ENCODE data around the gene LURAP1L.

Gene LURAP1L

DNA sequence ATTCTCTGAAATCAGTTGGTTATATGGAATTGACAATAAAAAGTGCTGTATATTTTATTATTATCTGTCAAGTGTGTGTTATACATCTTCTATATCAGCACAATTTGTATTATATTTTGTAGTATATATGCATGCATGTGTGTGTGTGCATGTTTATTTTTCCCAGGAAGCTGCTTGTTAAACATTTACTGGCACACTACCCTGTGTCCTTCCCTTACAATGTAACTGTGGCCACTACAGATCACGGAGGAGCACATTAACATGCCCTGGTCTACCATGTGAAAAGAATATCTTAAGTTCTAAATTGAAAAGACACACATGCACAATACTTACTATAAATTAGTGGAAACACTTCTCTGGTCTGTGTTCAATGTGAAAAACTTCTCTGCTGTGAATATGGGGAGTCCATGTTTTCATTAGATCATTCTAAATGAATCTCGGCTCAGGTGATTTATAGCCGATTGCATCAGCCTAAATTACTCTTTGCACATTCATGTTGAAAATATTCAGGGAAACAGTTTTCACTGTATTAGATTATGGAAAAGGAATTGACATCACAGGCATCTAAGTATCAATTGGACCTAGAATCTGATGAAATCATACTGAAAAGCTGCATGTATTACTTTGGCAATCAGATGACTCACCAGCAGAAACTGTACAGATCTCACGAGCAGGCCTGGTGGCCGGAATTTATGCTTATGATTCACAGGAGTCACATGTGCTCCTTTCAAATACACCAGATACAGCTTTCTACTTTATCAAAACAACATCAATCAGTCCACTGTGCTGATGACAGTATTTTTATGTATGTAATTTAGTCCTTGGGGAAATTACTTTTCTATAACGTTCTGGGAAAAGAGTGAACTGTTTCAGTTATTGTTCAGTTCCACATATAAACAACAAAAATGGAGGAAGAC lies 39.4 kb downstream of the LURAP1L start:
- DNase-seq: no peak

DNA sequence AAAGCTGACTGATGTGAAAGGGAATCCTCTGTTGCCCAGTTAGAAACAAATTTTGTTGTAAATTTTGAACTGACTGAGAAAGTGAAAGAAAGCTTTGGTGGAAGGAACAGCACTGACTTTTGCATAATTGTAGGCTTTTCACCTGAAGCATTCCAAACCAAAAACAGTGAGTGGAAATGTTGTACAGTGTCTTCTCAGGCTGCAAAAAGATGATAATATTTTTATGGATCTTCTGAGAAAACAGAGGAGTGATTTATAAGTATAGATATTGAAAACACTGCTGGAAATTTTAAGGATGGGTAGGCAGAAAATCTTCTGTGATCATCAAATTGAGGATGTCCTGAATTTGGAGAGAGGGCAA lies 40.0 kb downstream of the LURAP1L start:
- no peak for DNase-seq

DNA sequence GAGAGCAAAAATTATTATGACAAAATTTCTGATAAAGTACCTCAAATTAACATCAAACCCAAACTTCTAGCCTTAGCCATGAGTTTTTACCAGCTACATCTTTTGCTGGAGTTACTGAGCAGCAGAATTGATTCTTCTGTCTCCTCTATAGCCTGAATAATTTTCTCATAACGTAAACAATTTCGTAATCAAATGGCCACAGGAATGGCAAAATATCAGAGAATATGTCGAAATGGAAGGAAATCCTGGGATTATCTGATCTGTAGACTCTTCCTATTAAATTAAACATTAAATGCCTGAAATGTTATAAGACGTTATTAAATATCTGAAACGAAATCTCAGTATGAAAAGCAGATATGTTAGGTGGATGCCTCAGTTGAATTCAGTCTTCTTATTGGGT lies 41.1 kb downstream of the LURAP1L start:
- DNase-seq: no peak

DNA sequence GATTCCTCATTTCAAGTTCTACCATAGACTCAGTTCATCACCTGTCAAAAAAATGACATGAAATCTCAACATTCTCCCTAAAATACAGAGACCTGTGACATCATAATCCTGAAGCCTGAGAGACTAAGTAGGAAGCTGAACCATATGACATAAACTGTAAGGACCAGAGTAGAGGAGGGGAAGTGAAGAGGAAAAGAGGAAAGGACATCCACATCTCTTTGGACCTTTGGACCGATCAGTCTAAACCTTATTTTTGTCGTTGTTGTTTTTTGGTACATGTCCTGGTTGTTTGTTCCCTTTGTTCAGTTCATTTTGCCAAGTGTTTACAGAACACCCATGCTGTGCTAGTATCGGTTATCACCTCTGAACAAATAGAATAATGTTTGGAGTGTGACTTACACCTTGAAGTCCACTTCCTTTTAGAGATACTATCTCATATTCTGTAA lies 41.9 kb downstream of the LURAP1L start:
- DNase-seq: no peak

DNA sequence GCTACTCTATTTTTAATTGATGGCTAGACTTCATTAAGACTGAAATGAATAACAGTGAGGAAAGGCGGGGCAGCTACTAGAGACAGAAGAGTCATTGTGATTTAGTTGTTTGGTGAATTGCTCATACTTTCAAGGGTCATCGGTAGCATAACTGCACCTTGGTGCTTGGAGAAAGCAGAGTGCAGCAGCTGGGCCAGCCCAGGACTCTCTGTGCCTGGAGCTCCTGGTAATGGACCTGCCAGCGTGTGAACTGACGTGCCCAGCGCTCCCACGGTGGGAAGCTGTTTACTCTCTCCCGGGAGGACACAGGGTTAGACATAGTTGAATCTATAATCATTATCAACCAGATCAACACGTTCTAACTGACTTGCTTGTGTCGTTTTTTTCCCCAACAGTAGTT lies 42.9 kb downstream of the LURAP1L start:
- no peak for DNase-seq

DNA sequence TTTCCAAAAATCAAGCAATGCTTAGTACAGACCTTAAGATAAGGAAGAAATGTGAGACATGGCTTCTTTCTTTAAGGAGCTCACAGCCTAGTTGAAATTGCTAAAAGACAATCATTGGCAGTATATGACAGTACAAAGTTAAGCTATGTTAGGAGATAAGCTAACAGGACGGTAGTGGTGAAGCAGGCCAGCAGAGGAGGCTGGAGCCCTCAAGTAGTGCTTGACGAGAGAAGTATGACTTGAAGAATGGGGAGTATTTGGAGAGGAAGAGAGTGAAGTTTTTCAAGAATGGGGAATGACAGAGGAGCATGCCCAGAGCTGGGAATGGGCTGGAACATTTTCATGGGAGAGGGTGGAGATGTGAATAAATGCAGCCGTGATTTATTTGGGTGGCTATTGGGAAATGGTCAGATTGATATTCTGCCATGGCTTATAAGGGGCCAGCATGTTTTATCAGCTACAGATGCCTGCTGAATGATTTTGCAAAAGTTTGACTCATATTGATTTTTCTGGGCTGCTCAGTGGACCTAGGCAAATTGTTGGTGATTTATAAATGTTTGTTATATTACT lies 43.7 kb downstream of the LURAP1L start:
- DNase-seq: no peak

DNA sequence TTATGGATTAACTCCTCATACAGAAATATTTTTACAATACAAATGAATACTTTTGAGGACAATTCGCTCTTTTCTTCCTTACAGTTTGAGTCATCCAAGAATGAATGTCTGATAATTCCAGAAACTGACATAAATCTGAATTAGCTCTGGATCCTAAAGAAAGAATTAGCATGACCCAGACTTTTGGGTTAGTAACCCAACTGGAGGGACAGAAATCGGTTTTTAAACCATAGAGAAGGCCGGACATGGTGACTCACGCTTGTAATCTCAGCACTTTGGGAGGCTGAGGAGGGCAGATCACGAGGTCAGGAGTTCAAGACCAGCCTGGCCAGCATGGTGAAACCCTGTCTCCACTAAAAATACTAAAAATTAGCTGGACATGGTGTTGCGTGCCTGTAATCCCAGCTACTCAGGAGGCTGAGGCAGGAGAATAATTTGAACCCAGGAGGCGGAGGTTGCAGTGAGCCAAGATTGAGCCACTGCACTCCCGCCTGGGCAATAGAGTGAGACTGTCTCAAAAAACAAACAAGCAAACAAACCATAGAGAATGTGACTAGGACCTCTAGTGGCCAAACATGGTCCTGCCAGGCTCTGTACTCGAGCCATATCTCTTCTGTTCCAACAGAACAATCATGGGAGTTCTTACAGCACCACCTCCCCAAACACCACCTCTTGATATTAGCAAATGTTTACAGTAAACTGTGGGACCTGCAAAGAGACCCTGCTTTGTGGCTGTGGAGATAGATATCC lies 44.8 kb downstream of the LURAP1L start:
- no peak for DNase-seq

DNA sequence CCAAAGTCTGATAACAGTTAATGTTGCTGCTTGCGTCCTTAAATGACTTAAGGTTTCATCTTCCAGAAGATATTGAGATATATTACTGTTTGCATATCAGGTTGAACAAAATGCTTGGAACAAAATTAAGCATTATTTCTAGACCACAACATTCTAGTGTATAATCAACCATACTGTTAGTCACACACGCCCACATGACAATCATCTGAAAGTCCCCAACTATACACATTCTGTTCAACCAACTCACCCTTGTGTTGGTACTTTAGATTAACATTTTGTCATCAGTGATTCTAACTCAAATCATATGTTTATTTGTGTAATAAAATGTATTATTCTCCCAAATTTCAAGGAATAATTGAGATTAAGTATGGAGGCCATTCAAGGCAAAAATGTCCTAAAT lies 47.3 kb downstream of the LURAP1L start:
- no peak for DNase-seq

DNA sequence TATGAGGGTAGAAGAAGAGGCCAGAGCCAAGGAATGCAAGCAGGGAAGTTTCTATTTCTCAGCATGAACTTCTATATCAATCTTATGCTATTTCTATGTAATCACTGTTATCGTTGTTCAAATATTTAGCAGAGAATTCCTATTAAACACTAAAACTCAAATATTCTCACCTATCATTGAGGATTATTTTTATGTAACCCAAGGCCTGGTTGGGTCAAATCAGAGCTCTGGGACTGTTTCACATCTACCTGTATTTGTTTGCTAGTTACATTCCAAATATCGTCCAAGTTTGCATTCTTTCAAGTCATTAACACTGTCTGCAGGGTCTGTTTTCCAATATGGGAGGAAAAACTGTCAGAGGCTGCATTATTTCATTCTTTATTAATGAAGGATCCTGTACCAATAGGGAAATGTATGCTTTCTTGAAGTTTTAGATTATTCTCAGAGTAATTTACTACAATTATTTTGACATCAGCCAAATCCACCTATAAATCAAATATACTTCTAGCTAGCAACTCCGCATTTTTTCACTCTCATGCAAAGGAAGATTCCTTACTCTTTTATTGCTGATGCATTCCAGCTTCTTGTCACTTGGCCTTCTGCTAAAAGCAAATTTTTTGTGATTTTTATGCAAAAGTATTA lies 52.2 kb downstream of the LURAP1L start:
- DNase-seq: no peak

DNA sequence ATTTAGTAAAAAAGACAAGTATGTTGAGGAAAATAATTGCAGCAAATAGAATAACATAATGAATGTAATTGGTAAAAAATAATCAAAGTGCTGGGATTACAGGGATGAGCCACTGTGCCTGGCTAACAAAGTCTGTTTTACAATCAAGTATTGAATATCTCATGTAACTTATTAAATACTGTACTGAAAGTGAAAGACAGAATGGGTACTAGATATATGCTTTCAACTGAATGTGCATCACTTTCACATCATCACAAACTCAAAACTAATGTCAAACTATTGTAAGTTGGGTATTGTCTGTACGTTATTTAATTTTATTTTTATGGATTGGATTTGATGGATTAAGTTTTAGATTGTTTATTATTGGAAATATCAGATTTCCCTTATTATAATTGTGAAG lies 58.9 kb downstream of the LURAP1L start:
- no peak for DNase-seq

DNA sequence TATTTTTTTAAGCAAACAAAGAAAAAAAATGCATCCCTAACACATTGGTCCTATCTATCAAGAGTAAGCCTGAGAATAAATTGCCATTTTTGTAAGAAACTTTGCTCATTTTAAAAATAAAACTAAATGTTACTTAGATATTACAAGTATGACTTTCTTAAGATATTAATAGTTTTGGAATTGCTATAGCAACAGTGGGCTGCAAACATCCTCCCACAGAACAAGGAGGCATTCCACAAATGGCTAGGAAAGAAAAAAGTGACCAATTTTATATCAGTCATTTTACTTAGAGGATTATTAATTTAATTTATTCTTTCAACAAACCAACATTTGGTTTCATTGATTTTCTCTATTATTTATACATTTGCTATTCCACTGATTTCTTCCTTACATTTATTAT lies 63.7 kb downstream of the LURAP1L start:
- DNase-seq: no peak

DNA sequence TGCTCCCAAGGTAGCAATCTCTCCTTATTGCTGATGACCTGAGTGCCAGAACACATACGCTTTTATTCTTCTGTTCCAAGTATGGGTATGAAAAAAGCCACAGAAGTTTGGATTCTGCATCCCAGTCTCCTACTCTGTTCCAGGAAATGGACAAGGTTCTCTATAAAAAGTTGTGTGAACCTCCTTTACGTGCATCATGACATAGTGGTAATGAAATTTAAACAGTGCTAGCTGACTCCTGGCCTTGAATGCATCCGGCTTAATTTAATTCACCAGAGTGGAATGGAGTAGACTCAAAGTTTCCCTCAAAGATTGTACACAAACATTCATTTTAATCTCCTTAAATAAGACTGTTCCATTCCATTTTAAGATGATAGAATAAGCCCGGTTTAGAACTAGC lies 68.9 kb downstream of the LURAP1L start:
- DNase-seq: no peak

DNA sequence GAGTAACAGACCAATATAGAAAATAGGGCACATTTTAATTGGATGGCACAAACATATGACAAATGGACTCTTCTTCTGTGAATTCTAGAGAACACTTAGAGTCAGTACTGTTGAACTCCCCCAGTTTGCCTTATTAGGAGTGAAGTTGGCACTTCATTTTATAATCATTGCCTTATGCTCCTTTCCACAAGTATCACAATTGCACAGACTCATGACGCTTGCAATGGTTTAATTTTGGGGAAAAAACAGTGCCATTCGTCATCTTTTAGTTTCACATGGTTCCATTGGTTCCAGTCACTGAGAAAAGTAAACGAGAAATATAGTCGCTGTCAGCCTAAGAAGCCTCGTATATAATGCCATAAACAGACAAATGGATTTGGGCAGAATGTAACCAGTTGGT lies 71.2 kb downstream of the LURAP1L start:
- no peak for DNase-seq

DNA sequence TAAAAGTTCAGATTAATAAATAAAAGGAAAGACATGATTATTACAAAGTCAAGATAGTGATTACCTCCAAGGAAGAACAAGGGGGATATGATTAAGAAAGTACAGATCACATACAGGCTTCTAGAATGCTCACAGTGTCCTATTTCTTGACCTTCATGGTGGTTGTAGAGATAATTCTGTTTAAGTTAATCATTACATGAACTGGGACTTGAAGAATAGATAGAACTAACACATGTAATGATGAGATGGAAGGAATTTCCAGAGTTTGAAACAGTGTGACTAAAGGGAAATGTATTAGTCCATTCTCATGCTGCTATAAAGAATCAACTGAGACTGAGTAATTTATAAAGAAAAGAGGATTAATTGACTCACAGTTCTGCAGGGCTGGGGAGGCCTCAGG lies 72.7 kb downstream of the LURAP1L start:
- no peak for DNase-seq

DNA sequence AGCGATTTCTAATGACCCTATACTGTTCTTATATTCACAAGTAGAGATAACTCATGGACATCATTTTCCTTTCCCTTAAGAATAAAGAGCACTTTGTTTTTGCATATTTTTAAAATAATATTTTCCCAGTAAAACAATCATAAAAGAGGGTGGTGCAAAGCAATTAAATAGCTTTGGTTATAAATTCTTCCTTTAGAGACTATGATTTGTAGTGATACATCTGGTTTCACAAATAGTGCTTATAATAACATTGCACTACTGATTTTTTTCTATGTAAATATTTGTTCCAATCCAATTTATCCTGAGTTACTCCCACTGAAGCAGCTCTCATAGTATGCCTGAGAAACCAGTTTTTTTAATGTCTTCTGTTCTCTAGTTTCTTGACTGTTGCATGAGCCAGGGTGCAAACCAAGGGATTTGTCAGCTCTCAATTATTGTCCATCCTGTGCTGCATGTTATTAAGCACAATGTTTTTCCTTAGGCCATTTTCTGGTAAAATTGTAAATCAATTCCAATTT lies 74.7 kb downstream of the LURAP1L start:
- no peak for DNase-seq

DNA sequence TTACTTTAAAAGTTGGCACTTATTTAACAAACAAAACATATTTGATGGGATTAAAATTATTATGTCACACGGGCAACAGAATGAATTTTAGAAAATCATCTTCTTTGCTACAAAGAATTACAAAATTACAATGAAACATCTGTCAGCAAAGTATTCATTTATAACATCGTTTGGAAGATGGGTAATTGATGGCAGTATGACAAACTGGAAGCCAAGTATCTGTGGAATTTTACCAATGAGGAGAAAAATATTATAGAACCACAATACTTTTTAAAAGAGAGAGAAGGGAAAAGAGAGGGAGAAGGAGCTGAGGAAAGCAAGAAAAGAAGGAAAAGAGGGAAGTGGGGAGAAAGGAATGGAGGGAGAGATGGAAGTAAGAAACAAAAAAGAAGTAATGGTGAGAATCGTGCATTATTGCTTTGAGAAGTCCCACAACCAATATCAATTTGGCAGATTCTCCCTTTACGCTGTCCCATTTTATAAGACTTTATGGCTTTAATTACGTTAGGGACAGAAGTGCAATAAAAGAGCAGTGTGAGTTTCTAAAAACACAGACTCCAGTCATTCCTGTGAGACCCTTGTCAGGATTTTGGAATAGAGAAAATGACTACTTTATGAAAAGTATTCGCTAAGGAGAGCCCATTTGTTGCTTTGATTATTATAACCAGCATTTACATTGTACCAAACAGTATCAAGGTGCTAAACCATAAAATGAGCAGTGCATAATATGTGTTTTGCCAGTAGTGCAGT lies 76.7 kb downstream of the LURAP1L start:
- no peak for DNase-seq

DNA sequence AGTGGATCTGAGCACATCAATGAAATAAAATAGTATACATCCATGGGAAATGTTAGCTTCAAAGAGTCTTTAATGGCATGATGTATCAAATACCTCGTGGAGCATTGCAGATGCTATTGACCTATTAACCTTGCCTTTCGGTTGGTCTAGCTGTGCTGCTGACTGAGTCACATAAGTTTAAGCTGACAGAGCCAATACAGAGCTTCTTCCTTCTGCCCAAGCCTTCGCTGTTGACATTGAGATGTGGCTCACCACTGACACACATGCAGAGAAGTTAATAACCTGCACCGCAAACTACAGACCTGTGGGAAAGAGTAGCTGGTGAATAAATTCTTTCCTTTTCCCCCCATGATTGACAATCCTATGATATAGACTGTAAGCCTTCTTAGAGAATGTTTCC lies 78.2 kb downstream of the LURAP1L start:
- DNase-seq: no peak

DNA sequence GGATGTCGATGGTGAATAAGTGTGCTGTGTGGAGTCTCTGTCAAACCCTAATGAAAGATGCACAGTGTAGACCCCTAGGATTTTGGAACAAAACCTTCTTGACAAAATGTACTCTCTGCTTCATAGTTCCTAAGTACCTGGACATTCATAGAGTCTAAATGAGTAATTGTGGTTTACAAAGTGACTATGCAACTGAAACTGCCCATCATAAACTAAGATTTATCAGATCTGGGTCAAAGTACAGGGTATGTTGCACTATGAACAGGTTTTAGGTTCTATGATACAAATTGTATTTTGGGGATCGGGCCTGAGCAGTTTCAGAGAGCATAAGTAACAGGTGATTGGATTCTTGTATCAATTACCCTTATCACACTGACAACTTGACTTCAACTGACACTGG lies 79.4 kb downstream of the LURAP1L start:
- no peak for DNase-seq

DNA sequence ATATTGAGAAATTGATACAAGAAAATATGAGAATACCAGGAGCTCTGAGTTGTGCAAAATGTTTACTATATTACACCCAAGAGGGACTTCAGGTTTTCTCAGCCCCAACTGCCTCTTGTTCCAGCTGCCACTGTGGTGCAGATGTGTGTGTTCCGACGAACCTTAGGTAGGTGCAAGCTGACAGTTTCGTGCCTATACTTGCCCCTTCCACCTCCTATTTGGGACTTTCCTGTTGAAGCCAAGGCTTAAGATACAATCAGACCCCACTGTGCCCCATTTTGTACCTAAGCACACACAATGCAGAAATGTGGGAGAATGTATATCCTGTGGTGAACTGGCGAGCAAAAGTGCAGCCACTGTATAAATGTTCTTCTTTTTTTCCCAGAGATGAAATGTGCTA lies 80.2 kb downstream of the LURAP1L start:
- DNase-seq: no peak

DNA sequence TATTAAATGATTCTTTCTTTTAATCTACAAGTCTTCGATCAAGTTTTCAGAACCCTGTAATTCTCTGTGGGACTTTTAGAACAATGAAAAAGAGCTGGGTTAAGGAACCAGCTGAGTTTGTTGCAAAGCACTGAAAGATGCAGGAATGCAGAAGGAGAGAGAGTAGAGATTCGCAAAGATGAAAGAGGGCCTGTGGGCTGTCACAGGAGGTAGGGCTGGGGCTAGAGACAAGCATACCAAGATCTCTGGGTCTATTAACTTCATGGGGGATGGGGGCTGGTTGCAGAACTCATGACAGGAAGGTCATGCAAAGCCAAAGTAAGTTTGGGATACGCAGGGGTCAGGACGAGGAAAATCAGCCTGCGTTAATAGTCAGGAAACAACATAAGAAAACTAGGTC lies 81.8 kb downstream of the LURAP1L start:
- no peak for DNase-seq

DNA sequence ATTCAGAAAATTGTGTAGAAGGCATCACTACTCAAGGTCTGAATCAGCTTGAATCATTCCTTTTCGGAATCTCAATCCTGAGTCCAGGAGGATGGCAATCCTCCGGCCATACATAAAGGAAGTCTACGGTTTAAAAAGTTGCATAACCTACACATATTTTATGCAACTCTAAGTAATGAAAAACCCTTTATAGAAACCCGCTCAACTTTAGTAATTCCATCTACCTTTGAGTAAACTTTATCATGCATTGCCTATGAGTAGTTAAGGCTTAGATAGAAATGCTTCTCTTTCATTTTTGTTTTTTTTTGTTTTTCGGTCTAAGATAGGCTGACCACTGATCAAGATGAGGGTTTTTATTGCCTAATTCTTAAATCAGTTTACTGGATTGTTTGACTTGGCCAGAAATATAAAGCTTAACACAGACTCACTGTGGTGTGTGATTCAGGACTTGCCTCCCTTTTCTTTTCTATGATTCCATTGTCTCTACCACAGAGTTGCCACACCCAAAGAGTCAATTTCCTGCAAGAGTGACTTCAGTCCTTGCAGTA lies 85.0 kb downstream of the LURAP1L start:
- DNase-seq: no peak

DNA sequence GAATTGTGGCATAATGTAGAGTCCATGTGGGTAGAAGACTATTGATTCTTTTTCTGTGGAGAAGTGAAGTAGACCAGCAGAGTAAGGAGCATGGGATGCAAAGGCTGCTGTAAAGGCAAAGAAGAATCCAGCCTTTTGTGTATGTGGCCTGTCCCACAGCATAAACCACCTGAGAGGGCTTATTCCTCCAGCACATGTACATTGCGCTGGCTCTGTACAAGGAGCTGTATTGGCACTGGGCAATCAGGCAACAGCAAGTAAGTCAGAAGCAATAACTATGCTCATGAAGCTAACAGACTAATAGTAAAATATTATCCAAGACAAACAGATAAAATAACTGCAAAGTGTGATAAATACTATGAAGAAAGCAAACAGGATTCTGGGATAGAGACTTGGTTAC lies 86.2 kb downstream of the LURAP1L start:
- DNase-seq: no peak
